ENCODE measurements around the gene TP53BP2. TPM values are rescaled to one million over a fixed set of nuclear protein-coding genes. Genes with fewer than 3 reads are reported as not detected.

The TP53BP2 gene
- total RNA-seq, 4 donors from 2014 or later: 31.7 to 196 (median 58.2) TPM

- Histone ChIP-seq H3K36me3 (peaks cover 0 to 87% (median 0%) of the 10 kb centered on the region in 3 donors), H3K9me3 (no peaks in the 10 kb centered on the region), H3K27ac (no peak overlapping the region), H3K27me3 (no peaks in the 10 kb centered on the region), H3K4me3 (no peak overlapping the region), H3K4me1 (peaks cover 0 to 5% (median 0%) of the 10 kb centered on the region in 4 donors)
- no peak for DNase-seq
- TF ChIP-seq POLR2A (IDR thresholded peaks at IDR 0.05): no peak
- no peak for TF ChIP-seq CTCF (IDR thresholded peaks at IDR 0.05)
Measured at GRCh38 chr1:223776826-223777454, 68.8 kb downstream of the TP53BP2 start.

- Histone ChIP-seq H3K27me3 (no peaks in the 10 kb centered on the region), H3K9me3 (no peaks in the 10 kb centered on the region), H3K36me3 (peaks cover 0 to 91% (median 0%) of the 10 kb centered on the region in 3 donors), H3K27ac (no peak overlapping the region), H3K4me1 (peaks cover 0 to 12% (median 0%) of the 10 kb centered on the region in 4 donors), H3K4me3 (no peak overlapping the region)
- no peak for DNase-seq
- TF ChIP-seq POLR2A (IDR thresholded peaks at IDR 0.05) (no peak), CTCF (IDR thresholded peaks at IDR 0.05) (no peak)
Measured at GRCh38 chr1:223776075-223776814, 69.5 kb downstream of the TP53BP2 start.

- H3K27ac ChIP-seq: peak overlapping the region in 1 of 4 donors; percentile 12
- no peak overlapping the region for H3K4me3 ChIP-seq
- TF ChIP-seq CTCF (IDR thresholded peaks at IDR 0.05) (no peak), POLR2A (IDR thresholded peaks at IDR 0.05) (no peak)
- no peaks in the 10 kb centered on the region for H3K9me3 ChIP-seq
- peaks cover 0 to 17% (median 0%) of the 10 kb centered on the region in 4 donors for H3K4me1 ChIP-seq
- peaks cover 0 to 96% (median 0%) of the 10 kb centered on the region in 3 donors for H3K36me3 ChIP-seq
- no peaks in the 10 kb centered on the region for H3K27me3 ChIP-seq
- DNase-seq: no peak
Measured at GRCh38 chr1:223775711-223776074, 70.1 kb downstream of the TP53BP2 start.

- Histone ChIP-seq H3K9me3 (no peaks in the 10 kb centered on the region), H3K4me1 (peaks cover 0 to 18% (median 0%) of the 10 kb centered on the region in 4 donors), H3K36me3 (peaks cover 0 to 96% (median 0%) of the 10 kb centered on the region in 3 donors), H3K27ac (peak overlapping the region in 1 of 4 donors; percentile 12), H3K4me3 (no peak overlapping the region), H3K27me3 (no peaks in the 10 kb centered on the region)
- DNase-seq: no peak
- TF ChIP-seq CTCF (IDR thresholded peaks at IDR 0.05): no peak
- TF ChIP-seq POLR2A (IDR thresholded peaks at IDR 0.05): no peak
Measured at GRCh38 chr1:223775054-223775453, 70.7 kb downstream of the TP53BP2 start.

- peaks cover 0 to 18% (median 0%) of the 10 kb centered on the region in 4 donors for H3K4me1 ChIP-seq
- no peak overlapping the region for H3K4me3 ChIP-seq
- no peak for TF ChIP-seq CTCF (IDR thresholded peaks at IDR 0.05)
- no peaks in the 10 kb centered on the region for H3K27me3 ChIP-seq
- H3K9me3 ChIP-seq: no peaks in the 10 kb centered on the region
- no peak for DNase-seq
- no peak overlapping the region for H3K27ac ChIP-seq
- peaks cover 0 to 96% (median 2%) of the 10 kb centered on the region in 3 donors for H3K36me3 ChIP-seq
Measured at GRCh38 chr1:223774134-223774814, 71.5 kb downstream of the TP53BP2 start.

Measured in Peyer's patch (tissue), 4 donors.